Stimulated activated CD4-positive, alpha-beta T cell treated with anti-CD3 and anti-CD28 coated beads, Interleukin-12 subunit alpha, Interleukin-12 subunit beta, amount 100 ng/mL, for 48 hours (primary cell): ENCODE results near the gene SORD.
"Not testable (repeated sequence)": the region's sequence is repeated elsewhere in the genome, so short reads cannot be mapped to it uniquely, and the experiment has no call there.

Source experiments
- DNase-seq, 3 donors: peaks; one replicate each; pipeline ENCODE4 v3.0.0-alpha.2; 2020; ENCODE audit warnings: low read depth in 2 of 3, low spot score in 1 of 3

SORD gene

GRCh38 chr15:45058690-45059675, 36.0 kb downstream of the SORD start:
- DNase-seq, result not testable (repeated sequence)

- not testable (repeated sequence) for DNase-seq
Measured at GRCh38 chr15:45062301-45062700, 39.3 kb downstream of the SORD start.

- no peak for DNase-seq
Measured at GRCh38 chr15:45064386-45064785, 41.4 kb downstream of the SORD start.

DNA sequence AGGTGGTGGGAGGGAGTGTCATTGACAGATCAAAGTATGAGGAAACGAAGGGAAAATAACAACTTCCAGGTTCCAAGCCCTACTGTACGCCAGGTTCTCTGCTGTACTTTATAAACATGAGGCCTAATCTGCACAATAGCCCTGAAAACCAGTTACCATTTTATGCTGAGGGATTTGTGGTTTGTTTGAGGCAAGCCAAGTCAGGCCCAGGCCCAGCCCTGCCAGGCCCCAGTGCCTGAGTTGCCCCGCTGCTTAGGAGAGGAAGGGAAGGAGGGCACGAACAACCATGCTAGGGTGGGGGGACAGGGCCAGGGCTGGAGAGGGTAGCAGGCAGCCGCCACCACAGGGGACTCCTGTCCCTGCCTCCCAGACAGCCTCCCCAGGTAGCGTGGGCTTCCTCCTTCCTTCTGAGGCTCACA, 47.0 kb downstream of the SORD start:
- DNase-seq, result not testable (repeated sequence)

- DNase-seq, result not testable (repeated sequence)
Measured at GRCh38 chr15:45073602-45074001, 50.6 kb downstream of the SORD start.

- DNase-seq, result not testable (repeated sequence)
Measured at GRCh38 chr15:45075440-45076320, 52.7 kb downstream of the SORD start.

- not testable (repeated sequence) for DNase-seq
Measured at GRCh38 chr15:45077391-45077790, 54.4 kb downstream of the SORD start.

DNA sequence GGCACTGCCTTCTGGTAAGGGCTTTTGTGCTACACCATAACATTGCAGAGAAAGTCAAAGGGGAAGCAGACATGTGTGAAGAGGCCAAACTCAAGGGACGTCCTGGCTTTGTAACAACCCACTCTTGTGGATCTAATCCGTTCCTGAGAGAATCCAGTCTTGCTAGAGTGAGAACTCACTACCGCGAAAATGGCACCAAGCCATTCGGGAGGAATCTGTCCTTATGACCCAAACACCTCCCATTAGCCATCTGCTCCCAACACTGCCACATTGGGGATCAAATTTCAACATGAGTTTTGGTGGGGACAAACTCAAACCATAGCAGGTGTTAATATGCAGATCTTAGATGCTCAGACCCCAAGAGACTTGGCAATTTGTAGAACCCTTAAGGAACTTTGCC, 56.2 kb downstream of the SORD start:
- DNase-seq, result not testable (repeated sequence)

DNA sequence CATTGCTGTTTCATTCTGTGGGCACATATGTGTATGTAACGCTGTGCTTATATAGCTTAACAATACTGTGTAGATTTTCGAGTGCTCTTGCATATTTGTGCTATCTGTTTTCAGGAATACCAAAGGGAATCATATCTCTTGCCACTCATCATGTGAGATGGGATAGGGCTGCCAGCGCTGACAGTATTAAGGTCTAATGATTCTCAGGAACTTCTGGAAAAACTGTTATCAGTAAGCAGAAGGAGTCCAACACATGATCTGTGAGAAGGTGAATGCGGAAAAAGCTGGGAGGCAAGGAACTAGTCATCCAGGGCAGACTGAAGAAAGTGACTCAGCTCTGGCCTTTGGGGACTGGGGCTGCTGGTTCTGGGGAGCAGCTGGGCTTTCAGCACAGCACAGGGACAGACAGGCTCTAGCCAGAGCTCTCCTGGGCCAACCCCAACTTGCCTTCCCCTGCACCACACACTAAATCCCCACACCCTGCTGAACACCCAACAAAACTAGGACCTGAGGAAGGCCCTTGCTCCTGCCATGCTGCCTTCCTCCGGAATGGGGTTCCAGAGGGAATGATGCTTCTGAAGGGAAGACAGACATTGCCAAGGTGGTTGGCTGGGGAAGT, 56.7 kb downstream of the SORD start:
- not testable (repeated sequence) for DNase-seq

DNA sequence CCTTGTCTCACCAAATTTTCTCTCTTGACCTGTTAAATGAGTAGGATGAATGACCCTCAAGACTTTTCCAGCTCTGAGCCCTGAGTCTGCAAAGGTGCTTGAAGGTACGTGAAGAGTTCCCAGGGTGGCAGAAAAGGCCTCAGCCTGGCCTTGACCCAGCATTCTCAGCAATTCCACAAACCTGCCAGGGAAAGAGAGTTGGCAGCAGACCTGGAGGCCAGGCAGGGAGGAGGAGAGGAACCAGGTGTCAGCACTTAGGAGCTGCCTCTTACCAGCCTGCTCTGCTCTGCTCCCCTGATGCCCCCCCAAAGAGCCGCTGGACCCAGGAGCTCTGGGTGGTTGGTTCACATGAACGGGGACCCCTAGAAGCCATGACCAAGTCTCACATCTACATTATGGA, 57.6 kb downstream of the SORD start:
- DNase-seq, result not testable (repeated sequence)

DNA sequence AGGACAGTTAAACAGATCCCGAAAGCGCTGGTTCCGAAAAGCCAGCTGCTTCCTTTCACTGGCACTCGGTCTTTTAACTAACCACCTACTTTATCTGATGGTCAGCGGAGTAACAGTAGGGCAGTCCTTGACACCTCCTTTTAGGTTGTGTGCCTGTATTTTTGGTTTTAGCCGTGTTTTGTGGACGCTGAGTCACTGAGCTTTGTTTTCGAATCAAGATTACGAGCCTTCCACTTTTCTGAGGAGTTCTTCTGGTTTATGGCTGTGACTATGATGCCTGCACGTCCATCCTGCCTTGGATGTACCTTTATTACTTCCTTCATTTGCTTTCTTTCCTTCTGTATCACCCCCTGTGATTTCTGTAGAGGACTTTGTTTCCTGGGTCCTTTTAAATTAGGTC, 59.4 kb downstream of the SORD start:
- DNase-seq, result not testable (repeated sequence)

- no peak for DNase-seq
Measured at GRCh38 chr15:45083223-45083622, 60.2 kb downstream of the SORD start.

DNA sequence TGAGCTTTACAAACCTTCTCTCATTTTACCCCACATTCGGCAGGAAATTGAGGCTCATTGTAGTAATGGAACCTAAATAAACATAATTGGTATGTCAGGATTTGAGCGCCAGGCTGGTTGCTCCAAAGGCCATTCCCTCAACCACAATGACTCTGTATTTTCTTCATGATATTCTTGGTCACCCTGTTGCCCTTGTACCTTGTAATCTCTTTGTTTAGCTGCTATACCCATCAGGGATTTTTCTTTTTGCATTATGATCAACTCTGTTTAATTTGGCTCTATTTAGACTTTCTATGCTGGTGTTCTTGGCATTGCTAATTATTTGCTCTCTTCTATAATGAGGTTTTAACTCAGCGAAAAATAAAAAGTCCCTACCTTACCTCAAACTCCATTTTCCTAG, 61.2 kb downstream of the SORD start:
- no peak for DNase-seq

GRCh38 chr15:45087513-45087912, 64.5 kb downstream of the SORD start:
- no peak for DNase-seq

DNA sequence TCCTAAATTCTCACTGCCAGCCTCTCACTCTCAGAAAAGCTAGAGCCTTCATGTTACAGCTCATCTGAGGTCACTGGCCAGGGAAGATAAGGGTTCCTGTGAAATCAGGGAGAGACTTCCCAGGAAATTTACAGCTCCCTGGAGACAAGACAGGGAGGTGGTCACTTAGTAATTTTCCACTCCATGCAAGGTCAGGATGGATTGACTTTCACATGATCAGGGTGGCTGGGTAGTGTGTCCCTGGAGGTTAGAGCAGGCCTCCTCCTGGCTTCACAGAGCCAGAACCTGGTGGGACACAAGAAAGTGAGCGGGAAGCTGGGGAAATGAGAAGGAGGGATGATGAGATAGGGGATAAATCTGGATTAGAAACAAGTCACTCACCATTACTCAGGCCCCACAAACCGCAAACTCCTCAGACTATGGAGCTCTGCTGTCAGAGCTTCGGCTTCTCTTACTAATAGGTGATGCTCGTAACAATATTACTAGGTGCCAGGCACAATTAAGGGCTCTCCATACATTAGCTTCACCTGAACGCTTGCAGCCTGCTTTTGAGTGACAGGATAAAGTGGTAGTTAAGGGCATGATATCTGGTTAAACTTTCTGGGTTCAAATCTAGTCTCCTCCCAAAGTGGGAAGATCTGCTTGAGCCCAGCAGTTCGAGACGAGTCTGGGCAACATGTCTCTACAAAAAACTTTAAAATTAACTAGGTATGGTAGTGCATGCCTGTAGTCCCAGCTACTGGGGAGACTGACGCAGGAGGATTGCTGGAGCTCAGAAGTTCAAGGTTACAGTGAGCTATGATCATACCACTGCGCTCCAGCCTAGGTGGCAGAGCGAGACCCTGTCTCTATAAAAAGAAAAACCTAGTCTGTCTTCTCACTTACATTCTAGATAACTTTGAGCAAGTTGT, 66.1 kb downstream of the SORD start:
- no peak for DNase-seq

DNA sequence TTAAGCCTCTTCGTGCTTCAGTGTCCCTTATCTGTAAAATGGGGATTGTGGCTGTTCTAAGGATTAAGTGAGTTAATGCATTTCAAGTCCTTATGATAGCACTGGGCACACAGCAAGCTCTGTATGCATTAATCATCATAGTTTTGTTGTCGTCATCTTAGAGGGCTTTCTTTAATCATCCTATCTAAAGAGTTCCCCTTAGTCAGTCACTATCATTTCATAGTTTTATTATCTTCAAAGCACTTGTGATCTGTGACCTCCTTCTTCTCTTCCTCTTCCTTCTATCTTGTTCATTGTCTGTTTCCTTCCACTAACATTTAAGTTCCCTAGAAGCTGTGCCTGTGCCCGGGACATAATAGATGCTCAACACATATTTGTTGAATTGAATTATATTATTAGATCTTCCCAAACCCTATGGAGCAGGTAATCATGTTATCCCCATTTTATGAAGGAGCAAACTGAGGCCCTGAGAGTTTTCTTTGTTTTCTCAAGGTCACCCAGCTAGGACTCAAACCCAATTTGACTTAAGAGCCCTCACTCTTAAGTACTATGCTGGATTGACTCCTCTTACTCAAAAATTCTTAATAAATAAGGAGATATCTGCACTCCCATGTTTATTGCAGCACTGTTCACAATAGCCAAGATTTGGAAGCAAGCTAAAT, 66.8 kb downstream of the SORD start:
- DNase-seq, result no peak

DNA sequence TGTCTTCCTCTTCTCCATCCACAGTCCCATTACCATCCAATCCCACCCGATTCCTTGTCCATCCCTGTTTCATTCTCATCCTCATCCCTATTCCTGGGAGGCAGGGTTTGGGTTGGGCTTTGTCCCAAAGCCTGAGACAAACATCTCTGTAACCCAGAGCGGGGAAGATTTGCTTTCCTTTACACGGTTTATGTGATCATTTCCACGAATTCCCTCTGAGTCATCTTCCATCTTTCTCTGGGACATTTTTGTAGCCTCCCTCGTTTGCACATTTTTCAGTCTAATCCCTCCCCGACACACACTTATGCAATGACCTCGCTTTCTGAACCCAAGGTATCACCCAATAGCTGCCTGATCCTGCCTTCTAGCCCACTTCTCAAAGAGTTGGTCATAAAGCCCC, 68.2 kb downstream of the SORD start:
- no peak for DNase-seq

- no peak for DNase-seq
Measured at GRCh38 chr15:45091576-45091975, 68.6 kb downstream of the SORD start.

DNA sequence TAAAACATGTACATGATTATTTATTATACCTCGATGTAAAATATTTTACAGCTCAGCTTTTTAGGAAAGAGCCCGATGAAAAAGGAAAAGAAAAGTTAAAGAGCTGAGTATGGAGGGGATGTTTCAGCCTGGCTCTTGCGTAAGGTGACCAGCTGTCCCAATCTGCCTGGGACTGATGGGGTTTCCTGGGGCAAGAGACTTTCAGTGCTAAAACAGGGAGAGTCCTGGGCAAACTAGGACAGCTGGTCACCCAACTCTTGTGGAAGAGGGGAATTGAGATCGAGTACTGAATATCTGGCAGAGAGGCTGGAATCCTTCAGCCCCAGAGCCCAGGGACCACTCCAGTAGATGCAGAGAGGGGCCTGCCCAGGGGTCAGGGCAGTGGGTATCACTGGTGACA, 70.0 kb downstream of the SORD start:
- DNase-seq, result no peak
